PC-3 (cell line): ENCODE data around the gene TMEM123.

Experiments used
- CTCF ChIP-seq: fragments of 300-600 bp; sonication (generic); conservative IDR thresholded peaks from 2 replicates; pipeline ENCODE4 v1.5.1; 2017; ENCODE audit warnings: antibody characterized with exemption, low read depth, mild to moderate bottlenecking, low read length
- EZH2 ChIP-seq: fragments of 300-600 bp; sonication (generic); IDR thresholded peaks from one replicate; pipeline ENCODE4 v1.6.1; 2017; ENCODE audit warnings: antibody characterized with exemption, mild to moderate bottlenecking, low read length; ENCODE audit not compliant: unreplicated experiment
- EZH2phosphoT487 ChIP-seq: fragments of 300-600 bp; sonication (generic); IDR thresholded peaks from 2 replicates; pipeline ENCODE4 v1.6.1; 2018; ENCODE audit warnings: mild to moderate bottlenecking, antibody characterized with exemption, low read length, borderline replicate concordance

DNA sequence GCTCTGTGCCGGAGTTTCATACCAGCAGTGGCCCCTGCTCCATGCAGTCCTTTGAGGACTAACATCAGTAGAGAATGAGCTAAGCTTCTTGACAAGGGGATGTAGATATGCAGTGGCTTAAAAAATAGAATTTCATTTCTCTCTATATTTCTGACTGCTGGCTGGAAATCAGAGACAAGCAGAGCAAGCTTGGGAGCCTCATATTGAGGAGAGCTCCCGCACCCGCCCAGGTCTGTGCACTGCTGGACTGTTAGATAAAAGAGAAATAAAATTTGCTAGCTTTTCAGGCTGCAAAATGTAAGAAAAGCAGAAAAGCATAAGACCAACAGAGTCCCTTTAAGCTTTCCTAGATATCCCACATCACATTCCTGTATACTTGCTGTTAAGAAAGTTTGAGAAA lies 46.6 kb upstream of the TMEM123 start:
- TF ChIP-seq EZH2: no peak
- TF ChIP-seq CTCF: no peak
- no peak for TF ChIP-seq EZH2phosphoT487
